GM06990 (cell line): ENCODE results near the gene LRRC7.
"Not testable (repeated sequence)": the region's sequence is repeated elsewhere in the genome, so short reads cannot be mapped to it uniquely, and the experiment has no call there.

Experiments
- DNase-seq: peaks from one replicate; pipeline ENCODE4 v3.0.0-alpha.2; 2011; ENCODE audit not compliant: insufficient read length; ENCODE audit errors: extremely low read depth
- H3K27me3 ChIP-seq: replicated peaks from 2 replicates; pipeline ENCODE4 v1.6.0; 2011; ENCODE audit warnings: low read length; ENCODE audit not compliant: control insufficient read depth, insufficient read depth
- H3K36me3 ChIP-seq: 2 replicates; pipeline ENCODE4 v1.5.1; 2011; ENCODE audit warnings: low read length; ENCODE audit not compliant: control insufficient read depth, insufficient read depth
- H3K4me3 ChIP-seq: replicated peaks from 2 replicates; pipeline ENCODE4 v1.5.1; 2011; ENCODE audit warnings: low read depth, mild to moderate bottlenecking, control low read depth, low read length
- CTCF ChIP-seq: IDR thresholded peaks from 2 replicates; pipeline ENCODE4 v1.5.1; 2011; ENCODE audit warnings: low read length, control low read depth, mild to moderate bottlenecking, inconsistent platforms; ENCODE audit not compliant: insufficient read depth, poor library complexity, severe bottlenecking

Gene LRRC7

DNA sequence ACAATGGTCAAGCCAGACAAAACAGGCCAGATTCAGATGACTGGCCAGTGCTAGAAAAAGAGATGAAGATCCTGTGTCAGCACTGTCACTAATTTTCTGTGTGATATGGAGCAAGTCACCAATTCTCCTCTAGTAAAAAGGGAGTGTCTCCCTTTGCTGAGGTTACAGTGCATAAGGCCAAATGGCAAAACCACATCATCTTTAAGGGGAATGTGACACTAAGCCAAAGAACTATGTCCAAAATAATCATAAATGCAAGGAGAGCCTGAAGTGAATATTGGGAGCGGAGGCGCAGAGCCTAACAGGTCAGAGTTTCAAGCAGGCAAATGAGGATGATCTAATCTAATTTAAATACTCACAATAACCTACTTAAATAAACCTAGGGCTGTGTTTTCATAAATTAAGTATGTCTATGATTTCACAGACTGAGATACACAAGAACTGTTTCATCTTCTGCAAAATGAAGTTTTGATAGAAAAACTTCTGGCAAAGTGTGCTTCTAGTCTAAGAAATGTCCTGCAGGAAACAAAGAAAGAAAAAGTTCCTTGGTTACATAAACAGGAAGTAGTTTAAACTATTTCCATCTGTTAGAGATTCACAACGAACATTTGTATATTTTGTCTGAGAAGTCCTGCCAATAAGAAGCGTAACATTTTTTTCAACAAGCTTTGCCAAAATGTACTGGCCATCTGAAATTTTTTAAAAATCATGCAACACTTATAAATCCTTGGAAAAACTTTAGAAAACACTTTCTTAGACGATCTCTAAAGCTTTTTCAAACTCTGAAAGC lies 347.4 kb downstream of the LRRC7 start:
- Histone ChIP-seq H3K4me3 (no peak overlapping the region), H3K36me3 (no peaks in the 10 kb centered on the region), H3K27me3 (no peaks in the 10 kb centered on the region)
- no peak for TF ChIP-seq CTCF
- no peak for DNase-seq

DNA sequence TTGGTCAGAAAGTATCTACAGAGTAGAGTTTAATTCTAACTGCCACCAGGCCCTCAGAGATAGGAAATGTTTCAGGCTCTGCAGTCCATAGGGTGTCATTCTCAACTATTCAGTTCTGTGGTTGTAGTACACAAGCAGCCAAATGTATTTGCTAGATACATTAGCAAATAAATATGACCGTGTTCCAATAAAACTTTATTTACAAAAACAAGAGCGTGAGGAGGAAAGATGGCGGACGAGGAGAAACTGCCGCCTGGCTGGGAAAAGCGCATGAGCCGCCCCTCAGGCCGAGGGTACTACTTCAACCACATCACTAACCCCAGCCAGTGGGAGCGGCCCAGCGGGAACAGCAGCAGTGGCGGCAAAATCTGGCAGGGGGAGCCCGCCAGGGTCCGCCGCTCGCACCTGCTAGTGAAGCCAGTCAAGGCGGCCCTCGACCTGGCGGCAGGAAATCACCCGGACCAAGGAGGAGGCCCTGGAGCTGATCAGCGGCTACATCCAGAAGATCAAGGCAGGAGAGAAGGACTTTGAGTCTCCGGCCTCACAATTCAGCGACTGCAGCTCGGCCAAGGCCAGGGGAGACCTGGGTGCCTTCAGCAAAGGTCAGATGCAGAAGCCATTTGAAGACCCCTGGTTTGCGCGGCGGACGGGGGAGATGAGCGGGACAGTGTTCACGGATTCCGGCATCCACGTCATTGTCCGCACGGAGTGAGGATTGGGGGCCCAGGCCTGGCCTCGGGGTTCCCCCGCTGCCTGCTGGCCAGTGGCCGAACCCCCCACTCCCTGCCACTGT lies 351.6 kb downstream of the LRRC7 start:
- TF ChIP-seq CTCF, result no peak
- H3K4me3 ChIP-seq, result no peak overlapping the region
- no peak for DNase-seq
- H3K36me3 ChIP-seq, result no peaks in the 10 kb centered on the region
- no peaks in the 10 kb centered on the region for H3K27me3 ChIP-seq

DNA sequence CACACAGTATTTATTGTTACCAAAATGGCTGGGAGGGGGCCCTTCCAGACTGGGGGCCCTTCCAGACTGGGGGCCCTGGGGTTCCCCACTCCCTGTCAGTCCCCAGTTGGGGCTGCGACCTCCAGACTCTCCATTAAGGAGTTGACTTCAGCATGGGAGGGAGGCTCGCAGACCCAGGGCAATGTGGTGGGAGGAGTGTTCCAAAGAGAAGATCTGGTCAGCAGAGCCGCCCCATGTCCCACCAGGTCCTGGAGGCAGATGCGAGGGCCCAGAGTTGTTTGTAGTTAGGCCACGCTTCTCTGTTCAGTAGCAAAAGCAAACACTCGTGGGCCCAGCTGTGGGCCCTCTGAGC lies 352.2 kb downstream of the LRRC7 start:
- Histone ChIP-seq H3K27me3 (no peaks in the 10 kb centered on the region), H3K4me3 (no peak overlapping the region), H3K36me3 (no peaks in the 10 kb centered on the region)
- no peak for DNase-seq
- TF ChIP-seq CTCF, result no peak

DNA sequence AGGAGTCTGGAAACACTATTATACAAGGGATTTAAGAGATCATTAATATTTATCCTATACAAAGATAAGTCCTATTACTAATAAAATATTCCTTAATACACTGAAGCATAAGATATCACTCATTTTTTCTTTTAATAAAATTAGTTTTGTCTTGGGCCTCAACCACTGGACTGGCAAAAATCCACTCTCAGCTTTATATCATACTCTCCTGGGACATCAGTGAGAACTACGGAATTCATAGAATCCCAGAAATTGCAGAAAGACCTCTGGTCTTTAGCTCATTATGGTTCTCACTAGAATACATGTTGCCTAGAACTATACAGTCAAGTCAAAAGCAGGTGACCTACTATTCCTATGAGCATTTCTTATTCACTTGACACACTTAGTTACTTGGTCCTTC lies 352.7 kb downstream of the LRRC7 start:
- H3K36me3 ChIP-seq, result no peaks in the 10 kb centered on the region
- H3K4me3 ChIP-seq, result no peak overlapping the region
- no peak for DNase-seq
- no peak for TF ChIP-seq CTCF
- no peaks in the 10 kb centered on the region for H3K27me3 ChIP-seq

DNA sequence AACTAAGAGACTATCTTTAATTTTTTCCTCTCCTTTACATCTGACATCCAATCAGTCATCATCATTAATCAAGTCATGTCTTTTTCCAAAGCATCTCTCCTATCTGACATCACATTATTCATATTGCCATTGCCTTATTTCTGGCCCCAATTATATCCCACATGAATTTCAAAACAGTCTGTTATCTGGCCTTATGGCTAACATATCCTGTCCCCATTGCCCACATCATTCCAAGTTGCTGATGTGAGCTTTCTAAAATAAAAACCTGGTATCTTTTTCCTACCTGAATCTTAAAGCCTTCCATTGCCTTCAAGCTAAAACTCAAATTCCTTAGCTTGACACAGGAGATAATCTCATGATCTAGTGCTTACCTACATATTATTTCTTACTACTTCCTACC lies 353.8 kb downstream of the LRRC7 start:
- no peak for TF ChIP-seq CTCF
- Histone ChIP-seq H3K36me3 (no peaks in the 10 kb centered on the region), H3K27me3 (no peaks in the 10 kb centered on the region), H3K4me3 (no peak overlapping the region)
- no peak for DNase-seq

- H3K4me3 ChIP-seq, H3K27me3 ChIP-seq, DNase-seq: not testable (repeated sequence)
These were observed 360.5 kb downstream of the LRRC7 start for GRCh38 chr1:69928234-69928633.

More at GRCh38 chr1:69928234-69928633, 360.5 kb downstream of the LRRC7 start:
- not testable (repeated sequence) for H3K36me3 ChIP-seq
